Daoy (cell line): Measurements from ENCODE around the gene DOLPP1. TPM values are rescaled to one million over a fixed set of nuclear protein-coding genes. Genes with fewer than 3 reads are reported as not detected.

Experiments used
- DNase-seq: peaks from one replicate; pipeline ENCODE4 v3.0.0-alpha.2; 2015; ENCODE audit warnings: low read depth
- total RNA-seq: library from RNA; depleted of rRNA; stranded (reverse); fragments of >200 nt; shearing (Covaris generic); gene quantifications from 2 replicates; pipeline ENCODE4 v1.2.3, GENCODE V29; 2014; rRNA removed

DOLPP1 gene
- total RNA-seq, 1 experiment from 2014 or later = 19.5 TPM

GRCh38 chr9:129139233-129139992, 58.5 kb downstream of the DOLPP1 start:
- no peak for DNase-seq

- no peak for DNase-seq
These were observed 59.1 kb downstream of the DOLPP1 start for GRCh38 chr9:129139993-129140396.

Other genes with a start within 250 kb of the DOLPP1 start
- gene KYAT1, start 199.2 kb upstream of the DOLPP1 start, total RNA-seq = 7.1 and 8.9 TPM in 2 replicates
- 35.5 and 36.7 TPM in 2 replicates for gene LRRC8A, start 199.0 kb upstream of the DOLPP1 start, total RNA-seq
- gene PHYHD1, start 160.1 kb upstream of the DOLPP1 start, total RNA-seq = not detected in 2 replicates
- gene DOLK, start 133.5 kb upstream of the DOLPP1 start, total RNA-seq = 16.3 and 17.1 TPM in 2 replicates
- 73.7 and 75.5 TPM in 2 replicates for gene NUP188, start 133.4 kb upstream of the DOLPP1 start, total RNA-seq
- 19.0 and 21.8 TPM in 2 replicates for gene SH3GLB2, start 52.8 kb upstream of the DOLPP1 start, total RNA-seq
- 7.8 and 27.4 TPM in 2 replicates for gene MIGA2, start 44.5 kb upstream of the DOLPP1 start, total RNA-seq
- 7.6 and 8.8 TPM in 2 replicates for gene CRAT, start 29.7 kb downstream of the DOLPP1 start, total RNA-seq
- 0.63 TPM in 1 of 2 replicates, not detected in the other for gene PTPA, start 30.3 kb downstream of the DOLPP1 start, total RNA-seq
- gene IER5L, start 97.2 kb downstream of the DOLPP1 start, total RNA-seq = not detected in 2 replicates